GM12878 (cell line): ENCODE measurements around the gene STRA8. TPM values are rescaled to one million over a fixed set of nuclear protein-coding genes. Genes with fewer than 3 reads are reported as not detected.
A peak's percentile ranks its signal among the peaks of the same experiment; 100 is the strongest.

Experiments
- ATAC-seq: fragments of 200-7000 bp; cut with Tn5 transposase; 3 replicates; pipeline ENCODE4 v1.9.1; 2020; ENCODE audit warnings: mild to moderate bottlenecking, moderate library complexity
- BruUV-seq: library from RNA; stranded (reverse); fragments of 400-500 nt; replicated peaks from 2 replicates; lab custom pipeline; 2021; lab: Mats Ljungman, UMichigan
- CTCF ChIA-PET: fragments of 300-600 bp; sonication (Branson Sonifier 250); formaldehyde crosslinking; extraction: SDS; loops from one replicate; lab custom pipeline; 2021; ENCODE audit warnings: inconsistent platforms; lab: Yijun Ruan, JAX
- POLR2A ChIA-PET: fragments of 350-600 bp; formaldehyde crosslinking; extraction: SDS; loops from one replicate; lab custom pipeline; 2021; ENCODE audit warnings: inconsistent platforms; lab: Charles Lee
- RAD21 ChIA-PET: fragments of 300-600 bp; sonication (Branson Sonifier 250); formaldehyde crosslinking; loops from one replicate; lab custom pipeline; 2023; ENCODE audit warnings: antibody characterized with exemption; ENCODE audit not compliant: unreplicated experiment; lab: Charles Lee
- SMC1A ChIA-PET: fragments of 300-600 bp; sonication (Branson Sonifier 250); formaldehyde crosslinking; loops from one replicate; lab custom pipeline; 2023; ENCODE audit not compliant: unreplicated experiment, uncharacterized antibody; lab: Charles Lee
- DNase-seq: peaks from one replicate; pipeline ENCODE4 v3.0.0-alpha.2; 2011; ENCODE audit warnings: low read depth, low spot score
- FAIRE-seq: peaks from 3 replicates; lab custom pipeline; 2011; peaks lifted over from hg19 to GRCh38; lab: Jason Lieb, UNC
- H2AFZ ChIP-seq: 2 replicates; pipeline ENCODE4 v1.6.0; 2011; ENCODE audit warnings: low read depth, low read length, control low read depth; ENCODE audit not compliant: control insufficient read depth
- H3K27ac ChIP-seq: 2 replicates; pipeline ENCODE4 v1.5.1; 2011; ENCODE audit warnings: control low read depth; ENCODE audit not compliant: control insufficient read depth, insufficient read depth
- H3K27me3 ChIP-seq, 2 experiments: replicated peaks in 1 of 2; 2 replicates each; pipeline versions ENCODE4 v1.6.0 to v1.6.1; 2011; ENCODE audit warnings: low read length in 1 of 2; ENCODE audit not compliant: control insufficient read depth in 2 of 2, insufficient read depth in 2 of 2
- H3K36me3 ChIP-seq, 2 experiments: 2 replicates each; pipeline ENCODE4 v1.5.1; 2011; ENCODE audit warnings: low read length in 1 of 2; ENCODE audit not compliant: control insufficient read depth in 2 of 2, insufficient read depth in 2 of 2
- H3K4me1 ChIP-seq: 2 replicates; pipeline ENCODE4 v1.6.1; 2011; ENCODE audit warnings: mild to moderate bottlenecking, low read length, moderate library complexity, mixed read lengths; ENCODE audit not compliant: control insufficient read depth, insufficient read depth
- H3K4me2 ChIP-seq: 2 replicates; pipeline ENCODE4 v1.6.0; 2011; ENCODE audit warnings: control low read depth; ENCODE audit not compliant: control insufficient read depth, insufficient read depth
- H3K4me3 ChIP-seq: fragments of 200-600 bp; sonication (generic); 2 replicates; pipeline ENCODE4 v1.5.1; 2016
- H3K79me2 ChIP-seq: 2 replicates; pipeline ENCODE4 v1.6.0; 2011; ENCODE audit warnings: low read length; ENCODE audit not compliant: control insufficient read depth, insufficient read depth
- H3K9ac ChIP-seq: 2 replicates; pipeline ENCODE4 v1.8.0; 2011; ENCODE audit warnings: low read length, control low read depth, mixed read lengths; ENCODE audit not compliant: control insufficient read depth, insufficient read depth
- H3K9me3 ChIP-seq: replicated peaks from 3 replicates; pipeline ENCODE4 v1.5.1; 2011; ENCODE audit warnings: mild to moderate bottlenecking, low read length; ENCODE audit not compliant: control insufficient read depth, insufficient read depth
- H4K20me1 ChIP-seq: 2 replicates; pipeline ENCODE4 v1.6.0; 2011; ENCODE audit not compliant: control insufficient read depth, insufficient read depth
- BCL11A ChIP-seq: IDR thresholded peaks from 2 replicates; pipeline ENCODE4 v1.6.1; 2011; ENCODE audit warnings: low read depth, low read length
- CREM ChIP-seq: IDR thresholded peaks from 2 replicates; pipeline ENCODE4 v1.6.1; 2014; ENCODE audit warnings: antibody characterized with exemption, low read depth
- HDGF ChIP-seq: fragments of 450-650 bp; IDR thresholded peaks from 2 replicates; pipeline ENCODE4 v1.6.1; 2016; ENCODE audit warnings: antibody characterized with exemption
- NFXL1 ChIP-seq: fragments of 450-650 bp; IDR thresholded peaks from 2 replicates; pipeline ENCODE4 v1.6.1; 2017; ENCODE audit warnings: antibody characterized with exemption, mild to moderate bottlenecking, borderline replicate concordance
- NFYA ChIP-seq: IDR thresholded peaks from 2 replicates; pipeline ENCODE4 v1.6.1; 2011; ENCODE audit warnings: low read depth, mild to moderate bottlenecking, low read length, improper control_type of control experiment, borderline replicate concordance
- STAT3 ChIP-seq: IDR thresholded peaks from 2 replicates; pipeline ENCODE4 v1.6.1; 2011; ENCODE audit warnings: low read depth, low read length, improper control_type of control experiment
- TCF3 ChIP-seq: IDR thresholded peaks from 2 replicates; pipeline ENCODE4 v1.6.1; 2012; ENCODE audit warnings: low read depth, mild to moderate bottlenecking, low read length, borderline replicate concordance; ENCODE audit not compliant: insufficient read depth
- WGBS: methylation state at CpG from one replicate; pipeline ENCODE4 v1.1.6; 2016; ENCODE audit warnings: low lambda C conversion rate; ENCODE audit not compliant: insufficient replicate concordance, insufficient coverage; ENCODE audit errors: missing lambda C conversion rate; 5-methylcytosine and 5-hydroxymethylcytosine counted together
- in situ Hi-C: fragments of 300-500 bp; cut with MboI; formaldehyde crosslinking; loops from 9 replicates; pipeline ENCODE4 v1.14.3; 2018; ENCODE audit warnings: mixed read lengths
- intact Hi-C: fragments of 100-400 bp; cut with micrococcal nuclease; formaldehyde crosslinking; loops from one replicate; pipeline ENCODE4 v1.14.2; 2022; ENCODE audit not compliant: unreplicated experiment
- polyA plus RNA-seq, 11 experiments: library from polyadenylated mRNA; depleted of rRNA in 4 of 11; unstranded in 6 of 11; stranded (reverse) in 5 of 11; fragments of >200 nt; fragmentation: Nextera tagmentation in 4 of 11; fragmentation: Illumina TruSeq in 1 of 11; extraction: Ambion mirVana in 4 of 11; extraction: Trizol in 1 of 11; gene quantifications; 1 replicate in 1 of 11; 2 replicates in 10 of 11; pipeline versions ENCODE4 v1.2.1 to v1.2.3, GENCODE V29; 2011 to 2016; ENCODE audit warnings: inconsistent platforms in 2 of 11, missing spikeins in 2 of 11, low read depth in 1 of 11
- total RNA-seq, 4 experiments: library from RNA; depleted of rRNA in 3 of 4; stranded (reverse); fragments of >200 nt in 3 of 4; fragmentation: Illumina TruSeq in 1 of 4; extraction: Trizol in 1 of 4; gene quantifications; 2 replicates each; pipeline versions ENCODE4 v1.2.1 to v1.2.3, GENCODE V29; 2013 to 2021
- TF ChIP-seq, protein P1 (sequence below): fragments of 150-350 bp; IDR thresholded peaks from 2 replicates; pipeline ENCODE4 v1.6.1; 2014; ENCODE audit warnings: mild to moderate bottlenecking, low read depth, low read length
- TF ChIP-seq, protein P2 (sequence below): fragments of 450-650 bp; IDR thresholded peaks from 2 replicates; pipeline ENCODE4 v1.6.1; 2017; ENCODE audit warnings: antibody characterized with exemption, mild to moderate bottlenecking, moderate library complexity
- TF ChIP-seq, protein P3 (sequence below): fragments of 450-650 bp; IDR thresholded peaks from 2 replicates; pipeline ENCODE4 v1.6.1; 2018; ENCODE audit warnings: mild to moderate bottlenecking, low read depth, moderate library complexity; ENCODE audit not compliant: partially characterized antibody

Gene STRA8
- total and polyA plus RNA-seq, 10 of the 15 experiments (the other 5 are each of a cell fraction or from before 2014, with no cell fraction given), result 0.15 TPM; not detected in 9

DNA sequence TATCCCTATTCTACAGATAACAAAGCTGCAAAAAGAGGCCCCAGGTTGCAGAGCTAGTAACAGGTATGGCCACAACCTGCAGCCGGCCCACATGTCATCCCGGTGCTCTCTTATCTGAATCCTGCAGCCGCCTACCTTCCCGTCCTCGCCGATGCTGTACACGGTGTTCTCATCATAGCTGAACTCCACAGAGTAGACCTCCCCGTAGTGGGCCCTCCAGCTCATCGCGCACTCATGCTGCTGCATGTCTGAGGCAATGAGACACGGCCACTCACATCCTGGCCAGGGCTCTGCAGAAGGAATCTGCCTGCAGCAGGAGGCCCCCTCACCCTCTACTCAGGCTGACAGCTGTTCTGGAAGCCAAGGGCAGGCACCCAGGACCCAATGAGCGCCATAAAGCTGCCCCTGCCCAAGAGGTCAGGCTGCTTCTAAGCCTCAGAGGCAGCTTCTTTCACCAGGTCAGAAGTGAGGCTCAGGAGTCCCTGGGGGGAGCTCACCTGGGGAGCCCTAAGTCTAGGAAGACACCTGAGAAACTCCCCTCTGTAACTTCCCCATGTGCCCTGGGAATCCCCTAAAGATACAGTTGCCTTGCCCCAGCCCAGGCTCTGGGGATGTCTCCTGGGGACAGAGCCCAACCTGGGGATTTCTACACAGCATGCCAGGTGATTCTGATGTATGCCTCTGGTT, 45.2 kb upstream of the STRA8 start (continued):
- TF ChIP-seq, protein P1, sequence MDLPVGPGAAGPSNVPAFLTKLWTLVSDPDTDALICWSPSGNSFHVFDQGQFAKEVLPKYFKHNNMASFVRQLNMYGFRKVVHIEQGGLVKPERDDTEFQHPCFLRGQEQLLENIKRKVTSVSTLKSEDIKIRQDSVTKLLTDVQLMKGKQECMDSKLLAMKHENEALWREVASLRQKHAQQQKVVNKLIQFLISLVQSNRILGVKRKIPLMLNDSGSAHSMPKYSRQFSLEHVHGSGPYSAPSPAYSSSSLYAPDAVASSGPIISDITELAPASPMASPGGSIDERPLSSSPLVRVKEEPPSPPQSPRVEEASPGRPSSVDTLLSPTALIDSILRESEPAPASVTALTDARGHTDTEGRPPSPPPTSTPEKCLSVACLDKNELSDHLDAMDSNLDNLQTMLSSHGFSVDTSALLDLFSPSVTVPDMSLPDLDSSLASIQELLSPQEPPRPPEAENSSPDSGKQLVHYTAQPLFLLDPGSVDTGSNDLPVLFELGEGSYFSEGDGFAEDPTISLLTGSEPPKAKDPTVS, result no peak
- no peak for TF ChIP-seq TCF3
- TF ChIP-seq BCL11A, result 0 out of 2 replicates have a peak, but pooled peaks have one; percentile 1
- no peak for TF ChIP-seq NFXL1

DNA sequence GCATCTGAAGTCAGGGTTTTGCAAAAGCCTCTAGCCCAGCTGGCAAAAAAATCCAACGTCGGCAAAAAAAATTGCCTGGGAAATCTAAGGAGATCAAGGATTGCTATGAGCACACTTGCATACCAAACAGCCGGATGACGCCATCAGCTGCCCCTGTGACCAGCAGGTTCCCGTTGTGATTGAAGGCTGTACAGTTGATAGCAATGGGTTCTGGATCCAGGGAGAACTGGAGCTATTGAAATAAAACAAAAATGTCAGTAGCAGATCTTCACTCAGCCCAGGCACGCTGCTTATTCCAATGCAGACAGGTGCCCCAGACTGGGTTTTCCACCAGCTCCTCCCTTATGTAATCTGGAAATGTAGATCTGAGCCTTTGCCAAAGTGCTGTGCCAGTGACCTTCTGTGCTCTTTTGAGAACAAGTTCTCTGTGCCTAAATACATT, 44.4 kb upstream of the STRA8 start:
- ChIA-PET SMC1A (interaction anchor here (0.7 to 9.3 kb wide), 16 partner anchors 10 to 368 kb away, joined by 3 to 251 read pairs (median 6); partner anchors contain the start of genes AGBL3, CYREN, TMEM140 and WDR91), RAD21 (interaction anchor here (0.8 to 8.4 kb wide), 18 partner anchors 10 to 542 kb away, joined by 3 to 230 read pairs (median 6); partner anchors contain the start of genes AGBL3, CYREN, TMEM140 and WDR91), POLR2A (interaction anchor here (0.6 to 9.9 kb wide), 15 partner anchors 9 to 542 kb away, joined by 3 to 299 read pairs (median 10); partner anchors contain the start of genes CYREN, TMEM140 and WDR91), CTCF (interaction anchor here (0.7 to 10.2 kb wide), 12 partner anchors 9 to 557 kb away, joined by 3 to 135 read pairs (median 7); partner anchors contain the start of genes AGBL3, CYREN and WDR91)
- ATAC-seq (no peak), DNase-seq (no peak), FAIRE-seq (no peak)
- Histone ChIP-seq H3K79me2 (peaks cover 32% of the 10 kb centered on the region), H2AFZ (no peak overlapping the region), H3K4me1 (peaks cover 33% of the 10 kb centered on the region), H3K9ac (no peak overlapping the region), H4K20me1 (no peaks in the 10 kb centered on the region), H3K4me2 (0 out of 2 replicates have a peak overlapping the region, but pooled peaks have one; percentile 19), H3K27ac (peak overlapping the region; percentile 46; the same call in 1 of the 2 replicates), H3K36me3 (peaks cover 25 to 40% of the 10 kb centered on the region in 2 experiments), H3K4me3 (no peak overlapping the region), H3K27me3 (no peaks in the 10 kb centered on the region), H3K9me3 (no peaks in the 10 kb centered on the region; the same call in 2 of the 3 replicates)
- BruUV-seq, result no TSS peak
- intact Hi-C loops (loop anchor here (5.0 kb wide), 1 partner anchor 83 kb away; no protein-coding TSS in a partner anchor), in situ Hi-C loops (no loop called here)
- TF ChIP-seq, protein P2, sequence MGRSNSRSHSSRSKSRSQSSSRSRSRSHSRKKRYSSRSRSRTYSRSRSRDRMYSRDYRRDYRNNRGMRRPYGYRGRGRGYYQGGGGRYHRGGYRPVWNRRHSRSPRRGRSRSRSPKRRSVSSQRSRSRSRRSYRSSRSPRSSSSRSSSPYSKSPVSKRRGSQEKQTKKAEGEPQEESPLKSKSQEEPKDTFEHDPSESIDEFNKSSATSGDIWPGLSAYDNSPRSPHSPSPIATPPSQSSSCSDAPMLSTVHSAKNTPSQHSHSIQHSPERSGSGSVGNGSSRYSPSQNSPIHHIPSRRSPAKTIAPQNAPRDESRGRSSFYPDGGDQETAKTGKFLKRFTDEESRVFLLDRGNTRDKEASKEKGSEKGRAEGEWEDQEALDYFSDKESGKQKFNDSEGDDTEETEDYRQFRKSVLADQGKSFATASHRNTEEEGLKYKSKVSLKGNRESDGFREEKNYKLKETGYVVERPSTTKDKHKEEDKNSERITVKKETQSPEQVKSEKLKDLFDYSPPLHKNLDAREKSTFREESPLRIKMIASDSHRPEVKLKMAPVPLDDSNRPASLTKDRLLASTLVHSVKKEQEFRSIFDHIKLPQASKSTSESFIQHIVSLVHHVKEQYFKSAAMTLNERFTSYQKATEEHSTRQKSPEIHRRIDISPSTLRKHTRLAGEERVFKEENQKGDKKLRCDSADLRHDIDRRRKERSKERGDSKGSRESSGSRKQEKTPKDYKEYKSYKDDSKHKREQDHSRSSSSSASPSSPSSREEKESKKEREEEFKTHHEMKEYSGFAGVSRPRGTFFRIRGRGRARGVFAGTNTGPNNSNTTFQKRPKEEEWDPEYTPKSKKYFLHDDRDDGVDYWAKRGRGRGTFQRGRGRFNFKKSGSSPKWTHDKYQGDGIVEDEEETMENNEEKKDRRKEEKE, result no peak
- no peak for TF ChIP-seq STAT3
- no peak for TF ChIP-seq NFYA
- no peak for TF ChIP-seq CREM
- no peak for TF ChIP-seq HDGF
- TF ChIP-seq, protein P3, sequence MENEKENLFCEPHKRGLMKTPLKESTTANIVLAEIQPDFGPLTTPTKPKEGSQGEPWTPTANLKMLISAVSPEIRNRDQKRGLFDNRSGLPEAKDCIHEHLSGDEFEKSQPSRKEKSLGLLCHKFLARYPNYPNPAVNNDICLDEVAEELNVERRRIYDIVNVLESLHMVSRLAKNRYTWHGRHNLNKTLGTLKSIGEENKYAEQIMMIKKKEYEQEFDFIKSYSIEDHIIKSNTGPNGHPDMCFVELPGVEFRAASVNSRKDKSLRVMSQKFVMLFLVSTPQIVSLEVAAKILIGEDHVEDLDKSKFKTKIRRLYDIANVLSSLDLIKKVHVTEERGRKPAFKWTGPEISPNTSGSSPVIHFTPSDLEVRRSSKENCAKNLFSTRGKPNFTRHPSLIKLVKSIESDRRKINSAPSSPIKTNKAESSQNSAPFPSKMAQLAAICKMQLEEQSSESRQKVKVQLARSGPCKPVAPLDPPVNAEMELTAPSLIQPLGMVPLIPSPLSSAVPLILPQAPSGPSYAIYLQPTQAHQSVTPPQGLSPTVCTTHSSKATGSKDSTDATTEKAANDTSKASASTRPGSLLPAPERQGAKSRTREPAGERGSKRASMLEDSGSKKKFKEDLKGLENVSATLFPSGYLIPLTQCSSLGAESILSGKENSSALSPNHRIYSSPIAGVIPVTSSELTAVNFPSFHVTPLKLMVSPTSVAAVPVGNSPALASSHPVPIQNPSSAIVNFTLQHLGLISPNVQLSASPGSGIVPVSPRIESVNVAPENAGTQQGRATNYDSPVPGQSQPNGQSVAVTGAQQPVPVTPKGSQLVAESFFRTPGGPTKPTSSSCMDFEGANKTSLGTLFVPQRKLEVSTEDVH, result no peak
- 95% methylated on average over 6 of the region's 6 CpGs for WGBS
